GM12801 (cell line): ENCODE results near the gene KIF25.

Experiments used
- CTCF ChIP-seq: IDR thresholded peaks from one replicate; pipeline ENCODE4 v1.5.1; 2011; ENCODE audit warnings: control low read depth; ENCODE audit not compliant: insufficient read length; ENCODE audit errors: extremely low read depth

Gene KIF25

GRCh38 chr6:168093071-168093505 lies 95.6 kb downstream of the KIF25 start:
- no peak for TF ChIP-seq CTCF

- no peak for TF ChIP-seq CTCF
These were observed 96.2 kb downstream of the KIF25 start for GRCh38 chr6:168093634-168094033.
